GM12801 (cell line): ENCODE results near the gene PREX1.

ENCODE experiments used
- TF ChIP-seq, protein P1 (sequence below): IDR thresholded peaks from one replicate; pipeline ENCODE4 v1.5.1; 2011; ENCODE audit warnings: control low read depth; ENCODE audit not compliant: insufficient read length; ENCODE audit errors: extremely low read depth

The PREX1 gene

DNA sequence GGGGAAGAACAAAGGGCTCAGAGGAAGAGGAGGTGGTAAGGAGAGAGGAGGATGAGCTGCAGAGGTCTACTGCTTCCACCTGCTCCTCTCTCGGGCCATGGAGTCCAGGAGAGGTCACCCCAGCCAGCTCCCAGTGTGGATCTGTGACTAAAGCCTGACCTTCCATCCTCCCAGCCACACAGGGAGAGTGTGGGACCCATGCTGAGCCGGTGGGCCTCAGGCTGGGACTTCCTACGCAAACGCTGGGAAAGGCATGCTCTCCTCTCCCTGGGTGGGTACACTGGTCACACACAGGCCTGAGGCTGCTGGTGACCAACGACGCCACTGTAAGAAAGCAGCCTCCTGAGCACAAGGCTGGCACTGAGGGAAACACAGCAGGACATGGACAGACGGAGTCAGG, 111.3 kb downstream of the PREX1 start:
- TF ChIP-seq, protein P1, sequence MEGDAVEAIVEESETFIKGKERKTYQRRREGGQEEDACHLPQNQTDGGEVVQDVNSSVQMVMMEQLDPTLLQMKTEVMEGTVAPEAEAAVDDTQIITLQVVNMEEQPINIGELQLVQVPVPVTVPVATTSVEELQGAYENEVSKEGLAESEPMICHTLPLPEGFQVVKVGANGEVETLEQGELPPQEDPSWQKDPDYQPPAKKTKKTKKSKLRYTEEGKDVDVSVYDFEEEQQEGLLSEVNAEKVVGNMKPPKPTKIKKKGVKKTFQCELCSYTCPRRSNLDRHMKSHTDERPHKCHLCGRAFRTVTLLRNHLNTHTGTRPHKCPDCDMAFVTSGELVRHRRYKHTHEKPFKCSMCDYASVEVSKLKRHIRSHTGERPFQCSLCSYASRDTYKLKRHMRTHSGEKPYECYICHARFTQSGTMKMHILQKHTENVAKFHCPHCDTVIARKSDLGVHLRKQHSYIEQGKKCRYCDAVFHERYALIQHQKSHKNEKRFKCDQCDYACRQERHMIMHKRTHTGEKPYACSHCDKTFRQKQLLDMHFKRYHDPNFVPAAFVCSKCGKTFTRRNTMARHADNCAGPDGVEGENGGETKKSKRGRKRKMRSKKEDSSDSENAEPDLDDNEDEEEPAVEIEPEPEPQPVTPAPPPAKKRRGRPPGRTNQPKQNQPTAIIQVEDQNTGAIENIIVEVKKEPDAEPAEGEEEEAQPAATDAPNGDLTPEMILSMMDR: no peak

DNA sequence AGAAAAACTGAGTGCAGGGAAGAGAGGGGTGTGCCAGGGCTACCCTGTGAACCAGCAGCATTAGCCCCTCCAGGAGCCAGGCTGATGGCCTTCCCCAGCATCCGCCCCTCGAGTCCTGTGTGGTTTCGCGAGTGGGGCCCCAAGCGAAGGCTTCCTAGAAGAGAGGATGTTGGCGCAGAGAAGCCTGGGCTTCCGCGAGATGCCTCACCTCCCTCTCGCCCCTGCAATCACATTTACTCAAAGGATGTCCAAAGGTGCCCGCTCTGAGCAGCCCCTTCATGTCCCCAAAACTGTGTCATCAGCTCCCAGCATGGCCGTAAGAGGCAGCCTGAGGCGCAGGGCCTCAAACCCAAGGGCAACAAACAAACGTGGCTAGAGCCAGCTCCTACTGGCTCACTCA, 111.7 kb downstream of the PREX1 start:
- TF ChIP-seq, protein P1: no peak

DNA sequence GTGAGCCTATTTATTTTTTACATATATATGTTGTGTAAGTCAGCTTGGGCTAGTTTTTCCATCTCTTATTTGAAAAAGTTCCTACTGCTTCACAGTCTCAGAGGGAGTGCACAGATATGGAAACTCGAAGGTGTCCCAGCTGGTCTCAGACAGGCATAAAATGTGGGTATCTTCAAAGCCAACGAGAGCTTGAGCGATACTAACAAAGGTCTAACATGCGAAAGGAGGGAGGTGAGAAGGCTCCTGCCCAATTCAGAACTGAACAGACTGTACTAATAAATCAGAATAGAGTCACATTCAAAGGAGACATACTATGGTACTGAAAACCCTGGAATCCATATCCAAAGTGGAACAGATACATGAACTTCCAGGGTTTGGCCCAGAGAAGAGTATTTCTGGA, 113.0 kb downstream of the PREX1 start:
- TF ChIP-seq, protein P1: no peak

DNA sequence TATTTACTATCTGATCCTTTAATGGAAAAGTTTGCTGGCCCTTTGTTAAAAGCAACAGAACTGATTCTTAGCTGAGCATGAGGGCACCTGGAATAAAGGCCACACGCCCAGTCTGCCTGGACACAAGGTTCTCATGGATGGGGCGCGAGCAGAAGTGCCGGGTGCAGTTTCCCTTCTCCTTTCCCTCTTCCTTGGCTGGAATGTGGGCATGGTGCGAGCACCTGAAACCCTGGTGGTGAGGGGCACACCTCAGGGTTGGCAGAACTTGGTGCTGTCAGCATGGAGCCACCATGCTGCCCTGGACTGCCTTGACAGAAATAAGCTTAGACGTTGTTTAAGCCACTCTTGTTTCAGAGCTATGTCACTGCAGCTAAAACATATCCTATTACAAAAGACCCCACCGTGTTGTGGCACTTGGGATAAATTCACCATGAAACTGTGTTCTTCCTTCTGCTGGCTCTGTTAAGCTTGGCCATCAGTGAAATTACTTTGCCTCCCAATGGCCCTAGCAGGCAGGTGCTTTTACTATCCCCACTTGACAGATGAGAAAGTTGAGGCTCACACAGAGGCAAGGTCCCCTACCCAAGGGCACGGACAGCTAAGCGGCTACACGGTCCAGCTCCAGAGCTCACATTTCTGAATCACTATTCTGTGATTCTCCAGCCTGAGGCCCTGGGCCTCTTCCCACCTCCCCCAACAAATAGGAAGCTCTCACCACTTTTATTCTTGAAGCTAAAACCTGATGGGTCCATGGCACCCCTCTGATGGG, 115.9 kb downstream of the PREX1 start:
- TF ChIP-seq, protein P1: no peak

DNA sequence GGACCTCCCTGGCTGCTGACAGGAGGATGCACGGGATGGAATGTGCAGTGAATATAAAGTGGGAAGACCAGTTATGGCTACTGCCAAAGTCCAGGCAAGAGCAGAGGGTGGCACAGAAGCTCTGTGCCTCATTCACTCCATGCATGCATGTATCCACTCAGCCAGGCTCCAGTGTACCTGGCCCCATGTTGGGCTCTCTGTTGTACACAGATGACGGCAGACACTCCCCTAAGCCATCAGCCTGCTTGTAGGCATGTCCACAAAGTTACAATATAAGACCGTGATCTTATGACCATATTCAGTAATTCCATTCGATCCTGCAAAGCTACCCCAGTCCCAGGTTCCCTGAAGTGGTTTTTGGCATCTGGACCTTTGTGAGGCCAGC, 116.8 kb downstream of the PREX1 start:
- TF ChIP-seq, protein P1: no peak

DNA sequence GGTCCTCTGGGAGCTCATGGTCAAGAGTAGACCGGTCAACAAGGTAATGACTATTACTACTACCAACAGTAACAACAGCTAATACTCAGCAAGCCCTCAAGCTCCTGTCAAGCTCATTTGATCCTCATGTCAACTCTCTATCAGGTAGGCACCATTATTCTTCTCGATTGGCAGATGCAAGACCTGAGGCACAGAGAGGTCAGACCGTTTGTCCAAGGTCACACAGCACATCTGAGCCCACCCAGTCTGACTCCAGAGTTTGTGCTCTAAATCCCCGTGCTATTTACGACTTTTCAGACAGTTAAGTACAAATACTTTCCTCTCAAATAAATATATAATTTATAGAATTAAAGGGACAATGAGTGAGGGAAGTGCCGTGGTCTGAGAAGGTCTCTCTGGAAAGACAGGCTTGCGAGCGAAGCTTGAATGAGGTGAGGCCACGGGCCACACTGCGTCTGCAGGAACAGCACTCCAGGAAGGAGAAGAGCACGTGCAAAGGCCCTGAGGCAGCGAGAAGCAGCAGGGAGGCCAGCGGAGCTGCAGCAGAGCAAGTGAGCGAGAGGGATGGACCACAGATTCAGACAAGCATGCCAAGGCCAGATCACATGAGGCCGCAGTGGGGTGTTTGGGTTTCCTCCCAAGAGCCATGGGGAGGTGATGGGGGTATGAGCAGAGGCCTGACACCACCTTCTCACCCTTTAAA, 117.3 kb downstream of the PREX1 start:
- TF ChIP-seq, protein P1: no peak

DNA sequence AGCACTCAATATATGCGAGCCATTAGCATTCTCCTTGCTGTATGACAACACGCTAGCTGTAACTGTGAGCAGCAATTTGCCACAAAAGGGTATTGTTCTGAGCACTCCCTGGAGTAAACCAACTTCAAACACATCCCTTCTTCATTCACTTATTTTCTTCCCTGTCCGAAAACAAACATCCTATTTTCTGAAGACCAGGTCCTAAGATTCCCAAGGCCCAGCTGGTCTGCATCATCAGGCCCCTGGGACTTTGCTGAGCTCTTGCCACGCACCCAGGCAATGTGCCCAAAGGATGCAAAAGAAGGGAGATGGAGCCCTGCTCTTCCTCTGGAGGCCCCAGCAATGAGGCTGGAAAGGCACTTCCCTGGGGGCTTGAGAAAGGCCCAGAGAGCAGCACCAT, 118.1 kb downstream of the PREX1 start:
- TF ChIP-seq, protein P1: no peak
